GM18861 (cell line): Measurements from ENCODE around the gene SASH1.
A peak's percentile ranks its signal among the peaks of the same experiment; 100 is the strongest.

Experiments used
- ATAC-seq: cut with Tn5 transposase; IDR thresholded peaks from one replicate; pipeline ENCODE4 v1.9.1; 2021; ENCODE audit not compliant: unreplicated experiment

SASH1 gene

GRCh38 chr6:148487461-148487860, 144.8 kb downstream of the SASH1 start:
- no peak for ATAC-seq

DNA sequence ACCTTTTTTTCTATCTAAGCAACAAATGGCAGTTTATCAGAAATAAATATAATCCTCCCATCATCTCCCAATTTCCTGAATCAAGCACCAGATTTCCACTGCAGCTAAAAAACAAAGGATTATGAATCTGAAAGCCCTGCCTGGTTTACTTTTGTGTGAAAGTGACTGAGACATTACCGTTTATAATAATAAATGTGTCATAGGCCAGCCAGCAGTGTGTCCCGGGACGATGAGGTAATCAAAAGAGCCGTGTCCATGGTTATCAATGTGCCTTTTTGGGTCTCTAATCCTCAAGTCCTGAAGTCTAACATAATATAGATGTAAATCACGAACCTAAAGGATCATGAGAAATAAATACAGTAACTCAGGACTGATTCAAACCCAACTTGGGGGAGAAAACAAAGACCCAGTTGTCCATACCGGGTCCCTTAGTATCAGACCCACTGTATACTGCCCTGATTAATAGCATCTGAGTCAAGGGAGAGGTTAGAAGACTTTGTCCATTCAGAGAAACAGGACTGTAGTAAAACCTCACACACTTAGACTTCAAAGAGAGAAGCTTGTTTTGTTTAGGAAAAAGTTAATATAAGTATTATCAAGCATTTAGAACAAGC, 149.1 kb downstream of the SASH1 start:
- no peak for ATAC-seq

DNA sequence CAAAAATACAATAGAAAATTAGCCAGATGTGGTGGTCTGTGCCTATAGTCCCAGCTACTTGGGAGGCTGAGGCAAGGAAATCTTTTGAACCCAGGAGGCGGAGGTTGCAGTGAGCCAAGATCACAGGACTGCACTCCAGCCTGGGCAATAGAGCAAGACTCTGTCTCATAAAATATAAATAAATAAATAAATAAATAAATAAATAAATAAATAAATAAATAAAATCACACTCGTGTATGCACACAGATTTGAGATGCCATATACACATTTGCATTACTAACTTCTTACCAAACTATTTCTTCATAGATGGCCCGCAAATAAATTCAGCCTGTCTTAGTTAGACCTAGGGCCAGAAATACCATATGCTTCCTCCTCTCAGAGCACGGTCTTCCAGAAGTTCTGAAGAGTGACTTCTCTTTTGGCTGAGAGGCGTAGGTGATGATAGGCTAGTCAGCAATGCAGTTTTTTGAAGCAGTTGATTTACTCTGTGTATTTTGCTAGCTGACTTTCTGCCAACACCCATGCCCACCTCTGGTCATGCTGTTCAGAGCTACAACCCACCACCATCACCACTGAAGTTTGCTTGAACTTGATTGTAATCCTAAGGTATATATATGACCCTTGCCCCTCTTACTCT, 150.1 kb downstream of the SASH1 start:
- ATAC-seq, result no peak

DNA sequence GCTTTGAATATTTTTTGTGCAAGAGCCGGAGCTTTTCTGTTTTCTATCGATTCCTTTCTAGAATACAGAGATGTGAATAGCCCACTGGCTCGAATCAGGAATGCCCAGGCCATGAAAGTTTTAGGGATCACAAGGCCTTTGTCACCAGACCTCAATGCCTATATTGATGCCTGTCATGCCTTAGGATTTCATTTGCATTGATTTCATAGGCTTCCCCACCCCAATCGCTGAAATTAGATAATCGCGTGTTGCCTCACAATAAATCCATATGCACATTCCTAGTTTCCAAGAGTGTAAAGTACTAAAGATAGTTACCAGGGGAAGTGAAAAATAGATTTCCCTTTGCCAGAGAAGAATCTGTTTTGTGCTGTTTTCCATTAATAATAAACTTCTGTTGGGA, 150.8 kb downstream of the SASH1 start:
- ATAC-seq, result no peak

GRCh38 chr6:148494226-148494625, 151.6 kb downstream of the SASH1 start:
- ATAC-seq, result no peak

- ATAC-seq, result no peak
Measured at GRCh38 chr6:148495029-148495428, 152.4 kb downstream of the SASH1 start.

DNA sequence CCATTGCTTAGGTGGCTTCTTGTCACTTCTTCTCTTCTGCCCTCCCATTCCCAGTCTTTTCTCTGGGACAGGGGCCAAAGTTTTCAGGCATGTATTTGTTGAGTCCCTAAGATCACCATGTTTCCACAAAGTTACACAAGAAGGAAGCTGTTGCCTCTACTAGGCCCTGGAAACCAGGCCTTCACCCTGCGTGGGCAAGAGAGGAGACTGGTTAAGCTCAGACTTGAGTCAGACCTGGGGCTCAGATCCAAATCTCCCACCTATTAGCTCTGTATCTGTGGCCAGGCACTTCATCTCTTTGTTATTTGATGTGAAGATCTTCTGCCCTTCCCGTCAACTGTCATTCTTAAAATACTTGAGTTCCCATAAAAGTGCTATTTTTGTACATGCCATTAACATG, 154.6 kb downstream of the SASH1 start:
- ATAC-seq, result no peak

DNA sequence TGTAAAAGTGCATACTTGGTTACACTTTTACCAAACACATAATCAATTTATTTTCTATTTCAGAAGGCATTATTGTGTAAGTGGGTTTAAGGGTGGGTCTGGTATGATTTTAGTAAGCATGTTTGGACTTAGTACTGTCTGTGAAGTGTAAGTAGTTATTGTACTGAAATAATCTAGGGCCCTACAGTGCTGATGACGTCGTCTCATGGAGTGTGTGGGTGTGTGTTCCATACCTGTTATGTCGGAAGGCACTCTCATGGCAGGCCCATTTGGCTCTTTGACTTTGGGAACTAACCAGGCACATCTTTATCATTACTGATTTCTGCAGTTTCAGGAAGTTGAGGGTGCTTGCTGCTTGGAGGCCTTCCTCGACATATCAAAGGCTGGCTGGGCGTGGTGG, 155.1 kb downstream of the SASH1 start:
- no peak for ATAC-seq

GRCh38 chr6:148500402-148500801, 157.8 kb downstream of the SASH1 start:
- ATAC-seq, result no peak

DNA sequence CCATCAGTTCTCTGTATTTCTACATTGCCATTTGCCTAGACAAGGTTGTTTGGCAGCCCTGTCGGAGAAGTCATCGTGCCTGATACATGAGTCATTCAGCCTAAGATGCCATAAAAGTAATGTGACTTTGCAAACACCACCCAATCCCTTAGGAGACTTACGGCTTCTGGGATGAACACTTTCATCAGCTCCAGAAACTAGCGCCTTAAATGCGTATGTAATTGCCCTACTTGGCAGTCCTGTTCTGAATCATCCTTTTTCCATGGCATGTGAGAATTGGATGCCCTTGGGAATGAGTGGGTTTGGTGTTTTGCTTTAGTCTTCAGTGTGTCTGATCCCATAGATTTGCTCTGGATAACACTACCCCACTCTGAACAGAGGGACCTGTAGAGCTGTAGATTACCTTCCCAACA, 158.5 kb downstream of the SASH1 start:
- ATAC-seq, result no peak

DNA sequence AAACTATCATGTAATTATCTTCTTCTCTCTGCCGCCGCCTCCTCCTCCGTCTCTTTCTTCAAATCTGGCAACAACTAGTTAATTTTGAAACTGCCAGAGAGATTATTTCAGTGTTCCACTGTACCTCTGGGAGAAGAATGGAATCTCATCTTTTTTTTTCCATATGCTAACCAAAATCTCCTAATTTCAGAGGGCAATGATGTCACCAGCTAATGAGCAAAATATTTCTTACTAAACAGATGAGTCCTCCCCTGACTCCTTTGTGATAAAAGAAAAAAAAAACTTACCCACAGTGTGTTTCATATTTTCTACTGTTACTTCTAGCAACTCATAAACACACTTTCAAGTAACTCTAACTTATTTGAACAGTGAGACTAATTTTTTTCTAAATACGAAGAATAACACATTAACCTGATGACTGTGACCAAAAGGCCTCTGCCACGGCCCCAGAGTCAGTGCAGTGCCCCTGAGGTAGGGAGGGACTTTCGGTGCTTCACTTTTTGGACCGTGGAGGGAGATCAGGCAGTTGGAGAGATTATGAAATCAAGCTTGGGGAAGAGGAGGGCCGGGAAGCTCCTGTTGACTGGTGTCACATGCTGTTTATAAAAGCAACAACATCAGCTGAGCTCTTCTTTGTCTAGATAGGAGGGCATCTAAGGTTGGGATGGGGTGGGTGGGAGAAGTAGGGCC, 159.6 kb downstream of the SASH1 start:
- no peak for ATAC-seq

DNA sequence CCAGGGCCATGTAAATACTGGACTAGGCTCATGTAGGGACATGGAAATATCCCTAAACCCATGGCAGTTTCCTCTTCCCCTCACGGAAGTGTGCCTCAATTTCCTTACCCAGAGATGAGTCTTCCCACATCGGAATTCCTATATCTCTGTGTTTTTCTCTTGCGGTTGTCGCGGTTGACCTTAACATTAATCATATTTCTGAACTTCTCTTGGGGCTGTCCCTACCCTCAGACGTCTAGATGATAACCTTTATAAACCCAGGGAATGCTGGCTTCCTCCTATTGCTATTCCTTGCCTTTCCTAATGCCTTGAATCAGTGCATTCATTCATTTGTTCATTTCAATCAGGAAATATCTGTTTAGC, 160.1 kb downstream of the SASH1 start:
- no peak for ATAC-seq

DNA sequence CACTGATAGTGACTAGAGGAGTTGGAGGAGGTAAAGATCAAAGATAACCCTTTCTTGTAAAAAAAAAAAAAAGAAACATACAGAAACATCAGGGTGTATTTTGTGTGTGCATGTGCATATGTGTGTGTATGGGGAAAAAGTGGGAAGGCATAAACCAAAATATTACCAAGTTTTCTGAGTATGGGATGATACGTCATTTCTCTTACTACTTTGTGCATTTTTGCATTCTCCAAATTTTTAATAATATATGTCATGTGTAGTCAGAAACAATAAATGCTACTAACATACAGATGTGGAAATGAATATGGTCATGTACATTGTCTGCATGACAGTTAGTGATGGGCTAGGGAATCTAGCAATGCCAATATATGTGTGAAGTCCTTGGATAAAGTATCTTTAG, 161.1 kb downstream of the SASH1 start:
- no peak for ATAC-seq

DNA sequence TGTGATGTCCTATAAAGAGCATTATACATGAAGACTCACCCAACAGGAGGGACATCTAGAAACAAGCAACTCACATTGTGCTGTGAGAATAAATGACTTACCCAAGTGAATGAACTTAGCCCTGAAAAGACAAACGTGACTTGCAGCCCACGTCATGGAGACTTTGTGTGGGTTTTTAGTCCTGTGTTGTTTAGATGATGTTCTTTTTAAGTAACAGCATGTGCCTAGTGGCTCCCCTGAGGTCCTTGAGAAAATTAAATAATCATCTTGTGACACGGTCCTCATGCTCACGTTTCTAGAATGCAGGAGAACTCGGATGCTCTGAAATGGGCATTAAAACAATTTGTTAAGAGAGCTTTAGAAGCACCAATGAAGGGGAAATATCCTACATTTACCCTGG, 165.1 kb downstream of the SASH1 start:
- ATAC-seq, result no peak

- ATAC-seq, result no peak
Measured at GRCh38 chr6:148508401-148509041, 165.9 kb downstream of the SASH1 start.

- peak; percentile 42 for ATAC-seq
Measured at GRCh38 chr6:148509119-148509799, 166.6 kb downstream of the SASH1 start.

- peak; percentile 84 for ATAC-seq
Measured at GRCh38 chr6:148509800-148510581, 167.4 kb downstream of the SASH1 start.

- ATAC-seq, result no peak
Measured at GRCh38 chr6:148513145-148514071, 170.8 kb downstream of the SASH1 start.

DNA sequence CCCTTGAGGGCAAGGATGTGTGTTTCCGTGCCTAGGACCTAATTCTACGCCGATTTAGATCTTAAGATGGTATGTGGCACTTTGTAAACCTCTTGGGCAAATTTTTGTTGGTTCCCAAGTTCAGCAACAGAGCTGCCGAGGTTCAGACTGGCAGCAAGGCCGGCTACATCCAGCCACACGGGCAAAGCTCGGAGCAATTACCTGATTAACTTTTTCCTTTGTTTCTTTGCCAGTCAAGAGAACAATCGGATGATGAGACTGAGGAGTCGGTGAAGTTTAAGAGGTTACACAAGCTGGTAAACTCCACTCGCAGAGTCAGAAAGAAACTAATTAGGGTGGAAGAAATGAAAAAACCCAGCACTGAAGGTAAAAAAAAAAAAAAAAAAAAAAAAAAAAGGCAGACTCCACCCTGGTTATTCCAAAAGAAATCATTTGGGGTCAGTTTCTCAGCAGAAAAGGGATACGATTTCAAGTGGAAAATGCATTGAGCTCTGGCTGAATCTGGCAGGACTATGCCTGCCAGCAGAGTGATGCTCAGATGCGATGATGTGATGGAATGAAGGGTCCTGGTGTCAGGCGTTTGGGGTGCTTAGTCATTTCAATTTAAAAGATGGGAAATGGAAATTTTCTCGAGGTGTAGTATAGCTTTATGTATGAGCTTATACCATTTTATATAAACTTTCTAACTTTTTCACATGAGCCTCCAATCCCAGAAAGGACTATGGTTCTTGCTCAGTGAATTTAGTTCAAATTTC, 171.6 kb downstream of the SASH1 start:
- no peak for ATAC-seq
